ENCODE results near the gene SEMA4G.
A peak's percentile ranks its signal among the peaks of the same experiment; 100 is the strongest.
"Not testable (repeated sequence)": the region's sequence is repeated elsewhere in the genome, so short reads cannot be mapped to it uniquely, and the experiment has no call there.

SEMA4G gene

GRCh38 chr10:100970076-100970913, 991 bp downstream of the SEMA4G start:
- TF ChIP-seq CTCF (IDR thresholded peaks at IDR 0.05; ENCODE audit: low read depth, low read length, missing control alignments), result no peak
- DNase-seq (ENCODE audit: low read depth), result no peak
- H3K4me3 ChIP-seq (ENCODE audit: low read depth, low read length), result peak overlapping the region; percentile 50; the same call in 1 of the 2 replicates

GRCh38 chr10:100970914-100971811, 1.9 kb downstream of the SEMA4G start:
- H3K4me3 ChIP-seq (ENCODE audit: low read depth, low read length), result no peak overlapping the region
- no peak for DNase-seq (ENCODE audit: low read depth)
- TF ChIP-seq CTCF (IDR thresholded peaks at IDR 0.05; ENCODE audit: low read depth, low read length, missing control alignments), result no peak

- no peak overlapping the region for H3K4me3 ChIP-seq (ENCODE audit: low read depth, low read length)
- no peak for DNase-seq (ENCODE audit: low read depth)
- TF ChIP-seq CTCF (IDR thresholded peaks at IDR 0.05; ENCODE audit: low read depth, low read length, missing control alignments), result no peak
Measured at GRCh38 chr10:100972115-100972903, 3.0 kb downstream of the SEMA4G start.

- no peak for TF ChIP-seq CTCF (IDR thresholded peaks at IDR 0.05; ENCODE audit: low read depth, low read length, missing control alignments)
- no peak overlapping the region for H3K4me3 ChIP-seq (ENCODE audit: low read depth, low read length)
- no peak for DNase-seq (ENCODE audit: low read depth)
Measured at GRCh38 chr10:100972904-100973535, 3.7 kb downstream of the SEMA4G start.

- DNase-seq (ENCODE audit: low read depth); H3K4me3 ChIP-seq (ENCODE audit: low read depth, low read length): not testable (repeated sequence)
Measured at GRCh38 chr10:100975397-100975796, 6.1 kb downstream of the SEMA4G start.

GRCh38 chr10:100976906-100977305, 7.6 kb downstream of the SEMA4G start:
- no peak for TF ChIP-seq CTCF (IDR thresholded peaks at IDR 0.05; ENCODE audit: low read depth, low read length, missing control alignments)
- no peak for DNase-seq (ENCODE audit: low read depth)
- H3K4me3 ChIP-seq (ENCODE audit: low read depth, low read length), result no peak overlapping the region

Measured in GM12864 (cell line).